Epithelial cell of prostate (primary cell): ENCODE results near the gene DCPS.
"Not testable (repeated sequence)": the region's sequence is repeated elsewhere in the genome, so short reads cannot be mapped to it uniquely, and the experiment has no call there.

ENCODE experiments used
- DNase-seq: peaks from one replicate; pipeline ENCODE4 v3.0.0-alpha.2; 2011; ENCODE audit warnings: low read depth, low spot score
- H3K27ac ChIP-seq: fragments of 450-650 bp; 2 replicates; pipeline ENCODE4 v1.5.1; 2017; ENCODE audit warnings: mild to moderate bottlenecking

Gene DCPS

GRCh38 chr11:126374562-126375300, 70.9 kb downstream of the DCPS start:
- not testable (repeated sequence) for DNase-seq, H3K27ac ChIP-seq

- H3K27ac ChIP-seq: no peak overlapping the region
- peak; percentile 29 for DNase-seq
Measured at GRCh38 chr11:126375726-126376125, 71.9 kb downstream of the DCPS start.

GRCh38 chr11:126378763-126379162, 74.9 kb downstream of the DCPS start:
- H3K27ac ChIP-seq: no peak overlapping the region
- no peak for DNase-seq

GRCh38 chr11:126380909-126381308, 77.0 kb downstream of the DCPS start:
- no peak overlapping the region for H3K27ac ChIP-seq
- no peak for DNase-seq

GRCh38 chr11:126381960-126382359, 78.1 kb downstream of the DCPS start:
- DNase-seq, H3K27ac ChIP-seq: not testable (repeated sequence)

GRCh38 chr11:126382641-126383040, 78.8 kb downstream of the DCPS start:
- not testable (repeated sequence) for H3K27ac ChIP-seq, DNase-seq

- DNase-seq: no peak
- no peak overlapping the region for H3K27ac ChIP-seq
Measured at GRCh38 chr11:126383339-126384335, 79.8 kb downstream of the DCPS start.

GRCh38 chr11:126384449-126385070, 80.7 kb downstream of the DCPS start:
- DNase-seq: no peak
- no peak overlapping the region for H3K27ac ChIP-seq

GRCh38 chr11:126385991-126386728, 82.3 kb downstream of the DCPS start:
- no peak overlapping the region for H3K27ac ChIP-seq
- DNase-seq: no peak

GRCh38 chr11:126386729-126387071, 82.8 kb downstream of the DCPS start:
- H3K27ac ChIP-seq, DNase-seq: not testable (repeated sequence)

GRCh38 chr11:126387857-126388256, 84.0 kb downstream of the DCPS start:
- no peak for DNase-seq
- H3K27ac ChIP-seq: no peak overlapping the region

GRCh38 chr11:126390272-126390867, 86.5 kb downstream of the DCPS start:
- H3K27ac ChIP-seq: no peak overlapping the region
- DNase-seq: no peak

GRCh38 chr11:126391286-126391954, 87.6 kb downstream of the DCPS start:
- DNase-seq: no peak
- H3K27ac ChIP-seq: no peak overlapping the region

- H3K27ac ChIP-seq: peak overlapping the region; percentile 23
- DNase-seq: peak; percentile 54
Measured at GRCh38 chr11:126391970-126392632, 88.2 kb downstream of the DCPS start.

GRCh38 chr11:126392633-126393013, 88.8 kb downstream of the DCPS start:
- no peak for DNase-seq
- peak overlapping the region; percentile 23 for H3K27ac ChIP-seq

- H3K27ac ChIP-seq: peak overlapping the region; percentile 23
- DNase-seq: no peak
Measured at GRCh38 chr11:126393143-126393542, 89.3 kb downstream of the DCPS start.

GRCh38 chr11:126394036-126394435, 90.2 kb downstream of the DCPS start:
- DNase-seq: no peak
- H3K27ac ChIP-seq: peak overlapping the region; percentile 55

- peak overlapping the region; percentile 55 for H3K27ac ChIP-seq
- DNase-seq: not testable (repeated sequence)
Measured at GRCh38 chr11:126394634-126395072, 90.8 kb downstream of the DCPS start.
